C4-2B (cell line): ENCODE results near the gene ACAN.

Experiments used
- CTCF ChIP-seq: fragments of 450-650 bp; conservative IDR thresholded peaks from 2 replicates; pipeline ENCODE4 v1.5.1; 2017; ENCODE audit warnings: mild to moderate bottlenecking
- ZFX ChIP-seq: fragments of 450-650 bp; IDR thresholded peaks from 2 replicates; pipeline ENCODE4 v1.6.1; 2017

GRCh38 chr15:88849376-88850072, 46.3 kb downstream of the ACAN start:
- no peak for TF ChIP-seq CTCF
- TF ChIP-seq ZFX, result no peak
